Fibroblast of lung (primary cell): ENCODE results near the gene TP73. TPM values are rescaled to one million over a fixed set of nuclear protein-coding genes. Genes with fewer than 3 reads are reported as not detected.

ENCODE experiments used
- DNase-seq, 2 donors: peaks; one replicate each; pipeline versions ENCODE4 v3.0.0 to v3.0.0-alpha.2; 2010; ENCODE audit warnings: low read depth in 2 of 2
- H2AFZ ChIP-seq: 2 replicates; pipeline ENCODE4 v1.5.1; 2012; ENCODE audit warnings: low read length, control low read depth, inconsistent platforms
- H3K27ac ChIP-seq: 2 replicates; pipeline ENCODE4 v1.5.1; 2011; ENCODE audit warnings: low read length, control low read depth; ENCODE audit not compliant: insufficient read depth
- H3K27me3 ChIP-seq: 2 replicates; pipeline ENCODE4 v1.5.1; 2011; ENCODE audit warnings: mild to moderate bottlenecking, low read length; ENCODE audit not compliant: control insufficient read depth, insufficient read depth
- H3K36me3 ChIP-seq: 2 replicates; pipeline ENCODE4 v1.5.1; 2011; ENCODE audit warnings: low read length; ENCODE audit not compliant: control insufficient read depth, insufficient read depth
- H3K4me1 ChIP-seq: 2 replicates; pipeline ENCODE4 v1.5.1; 2011; ENCODE audit warnings: low read length; ENCODE audit not compliant: control insufficient read depth, insufficient read depth; ENCODE audit errors: extremely low read depth
- H3K4me2 ChIP-seq: 2 replicates; pipeline ENCODE4 v1.5.1; 2011; ENCODE audit warnings: low read length, control low read depth; ENCODE audit not compliant: insufficient read depth; ENCODE audit errors: extremely low read depth
- H3K4me3 ChIP-seq, 4 experiments: fragments of 200-600 bp in 1 of 4; sonication (generic) in 1 of 4; replicated peaks in 1 of 4; 2 replicates each; pipeline ENCODE4 v1.5.1; 2011 to 2016; ENCODE audit warnings: low read length in 4 of 4, low read depth in 3 of 4, mild to moderate bottlenecking in 3 of 4, control low read depth in 2 of 4, inconsistent platforms in 1 of 4, mixed read lengths in 1 of 4; ENCODE audit not compliant: insufficient read depth in 1 of 4; ENCODE audit errors: control extremely low read depth in 1 of 4
- H3K79me2 ChIP-seq: 2 replicates; pipeline ENCODE4 v1.5.1; 2012; ENCODE audit warnings: mild to moderate bottlenecking, low read length, inconsistent platforms; ENCODE audit not compliant: control insufficient read depth, insufficient read depth
- H3K9ac ChIP-seq: 2 replicates; pipeline ENCODE4 v1.5.1; 2011; ENCODE audit warnings: mild to moderate bottlenecking, low read length, control low read depth; ENCODE audit not compliant: insufficient read depth
- H3K9me3 ChIP-seq: 2 replicates; pipeline ENCODE4 v1.5.1; 2012; ENCODE audit warnings: low read depth, low read length; ENCODE audit not compliant: control insufficient read depth, insufficient read depth
- H4K20me1 ChIP-seq: 2 replicates; pipeline ENCODE4 v1.5.1; 2011; ENCODE audit warnings: low read length; ENCODE audit not compliant: control insufficient read depth, insufficient read depth; ENCODE audit errors: extremely low read depth
- CTCF ChIP-seq, 2 donors: IDR thresholded peaks in 1 of 2; conservative IDR thresholded peaks in 1 of 2; 1 replicate in 1 of 2; 2 replicates in 1 of 2; pipeline ENCODE4 v1.5.1; 2011 to 2012; ENCODE audit warnings: low read length in 2 of 2, control low read depth in 1 of 2, inconsistent platforms in 1 of 2, low read depth in 1 of 2, mild to moderate bottlenecking in 1 of 2
- EZH2 ChIP-seq: IDR thresholded peaks from 2 replicates; pipeline ENCODE4 v1.5.1; 2012; ENCODE audit warnings: low read length, control low read depth, mild to moderate bottlenecking; ENCODE audit errors: missing control alignments
- polyA plus RNA-seq, 2 donors: library from polyadenylated mRNA; depleted of rRNA in 1 of 2; stranded (reverse) in 1 of 2; unstranded in 1 of 2; fragments of >200 nt; gene quantifications; 2 replicates each; pipeline ENCODE4 v1.2.1, GENCODE V29; 2011 to 2012; ENCODE audit warnings: missing spikeins in 1 of 2
- total RNA-seq: library from RNA; depleted of rRNA; stranded (reverse); fragments of >200 nt; gene quantifications from 2 replicates; pipeline ENCODE4 v1.2.1, GENCODE V29; 2014

Gene TP73
- total and polyA plus RNA-seq, 2 donors (not counting 1 experiment from before 2014, with no cell fraction given) = not detected

- H3K9me3 ChIP-seq = no peaks in the 10 kb centered on the region
- no peak overlapping the region for H2AFZ ChIP-seq
Observed at GRCh38 chr1:3657096-3657475, 4.8 kb downstream of the TP73 start.

GRCh38 chr1:3657578-3658230 lies 5.4 kb downstream of the TP73 start:
- H3K27ac ChIP-seq = no peak overlapping the region
- no peaks in the 10 kb centered on the region for H4K20me1 ChIP-seq
- no peaks in the 10 kb centered on the region for H3K9me3 ChIP-seq
- no peak overlapping the region for H3K9ac ChIP-seq
- H2AFZ ChIP-seq = no peak overlapping the region
- TF ChIP-seq EZH2 = no peak
- no peak for TF ChIP-seq CTCF (conservative IDR thresholded peaks at IDR 0.05 in 1 of 2, IDR thresholded peaks at IDR 0.05 in 1 of 2; ENCODE audit: low read depth in 1 of 2, low read length in 2 of 2)
- H3K4me3 ChIP-seq = no peak overlapping the region
- H3K27me3 ChIP-seq = peaks cover 17% of the 10 kb centered on the region
- no peaks in the 10 kb centered on the region for H3K79me2 ChIP-seq
- H3K4me2 ChIP-seq = no peak overlapping the region
- DNase-seq = no peak
- H3K4me1 ChIP-seq = no peaks in the 10 kb centered on the region
- H3K36me3 ChIP-seq = no peaks in the 10 kb centered on the region

More at GRCh38 chr1:3657096-3657475, 4.8 kb downstream of the TP73 start:
- no peaks in the 10 kb centered on the region for H3K79me2 ChIP-seq
- H3K4me3 ChIP-seq = no peak overlapping the region
- no peaks in the 10 kb centered on the region for H3K36me3 ChIP-seq
- peaks cover 23% of the 10 kb centered on the region for H3K27me3 ChIP-seq
- H3K4me2 ChIP-seq = no peak overlapping the region
- no peak overlapping the region for H3K27ac ChIP-seq
- H3K4me1 ChIP-seq = no peaks in the 10 kb centered on the region
- DNase-seq = no peak
- no peaks in the 10 kb centered on the region for H4K20me1 ChIP-seq
- TF ChIP-seq CTCF (conservative IDR thresholded peaks at IDR 0.05 in 1 of 2, IDR thresholded peaks at IDR 0.05 in 1 of 2; ENCODE audit: low read depth in 1 of 2, low read length in 2 of 2) (no peak), EZH2 (no peak)
- no peak overlapping the region for H3K9ac ChIP-seq

- Histone ChIP-seq H3K4me3 (no peak overlapping the region), H3K9ac (no peak overlapping the region), H3K27ac (no peak overlapping the region), H4K20me1 (no peaks in the 10 kb centered on the region), H3K36me3 (no peaks in the 10 kb centered on the region), H3K9me3 (no peaks in the 10 kb centered on the region), H3K79me2 (no peaks in the 10 kb centered on the region), H3K4me2 (no peak overlapping the region), H3K27me3 (peaks cover 12% of the 10 kb centered on the region), H2AFZ (no peak overlapping the region), H3K4me1 (no peaks in the 10 kb centered on the region)
- no peak for DNase-seq
- no peak for TF ChIP-seq EZH2
- no peak for TF ChIP-seq CTCF (conservative IDR thresholded peaks at IDR 0.05 in 1 of 2, IDR thresholded peaks at IDR 0.05 in 1 of 2; ENCODE audit: low read depth in 1 of 2, low read length in 2 of 2)
Observed at GRCh38 chr1:3658231-3658615, 5.9 kb downstream of the TP73 start.
